Stimulated activated naive CD4-positive, alpha-beta T cell treated with Interleukin-2 at 50 U/mL for 16 hours (primary cell): ENCODE measurements around the gene AGMAT.

Experiments
- DNase-seq: peaks from one replicate; lab custom pipeline; 2025; lab: John Stamatoyannopoulos, UW

The AGMAT gene

DNA sequence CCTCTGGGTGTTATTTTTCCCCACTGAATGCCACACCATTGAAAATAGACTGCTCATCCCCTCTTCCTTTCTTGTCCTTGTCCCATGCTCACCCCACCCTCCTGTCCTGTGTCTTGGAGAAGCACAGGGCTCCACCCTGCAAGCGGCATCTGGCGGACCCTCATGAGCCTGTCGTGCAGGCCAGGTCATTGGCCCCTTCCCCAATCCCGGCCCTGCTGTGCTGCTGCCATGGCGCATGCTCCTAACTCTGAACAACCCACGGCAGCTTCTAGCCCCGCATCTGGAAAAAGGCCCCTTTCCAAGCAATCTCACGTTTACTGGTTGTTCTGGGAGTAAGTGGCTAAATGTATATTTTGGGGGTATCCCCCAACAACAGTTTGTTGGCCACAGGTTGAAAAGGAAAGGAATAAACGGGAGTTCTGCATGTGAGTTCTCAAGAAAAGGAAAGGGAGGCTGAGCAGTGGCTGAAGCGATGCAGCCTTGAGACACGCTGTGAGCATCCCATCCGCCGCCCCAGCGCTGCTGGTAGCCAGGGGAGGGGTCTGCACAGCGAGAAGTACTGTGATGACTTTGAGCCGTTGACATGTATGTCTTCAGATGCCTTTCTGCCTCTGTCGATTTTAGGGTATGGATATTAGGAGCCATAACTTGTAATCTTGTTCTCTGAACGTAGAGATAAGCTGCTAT, 16.3 kb downstream of the AGMAT start:
- DNase-seq: no peak

GRCh38 chr1:15559189-15559810, 25.6 kb downstream of the AGMAT start:
- no peak for DNase-seq

- DNase-seq: no peak
Observed at GRCh38 chr1:15558516-15558915, 26.3 kb downstream of the AGMAT start.

GRCh38 chr1:15557594-15557993, 27.3 kb downstream of the AGMAT start:
- no peak for DNase-seq

DNA sequence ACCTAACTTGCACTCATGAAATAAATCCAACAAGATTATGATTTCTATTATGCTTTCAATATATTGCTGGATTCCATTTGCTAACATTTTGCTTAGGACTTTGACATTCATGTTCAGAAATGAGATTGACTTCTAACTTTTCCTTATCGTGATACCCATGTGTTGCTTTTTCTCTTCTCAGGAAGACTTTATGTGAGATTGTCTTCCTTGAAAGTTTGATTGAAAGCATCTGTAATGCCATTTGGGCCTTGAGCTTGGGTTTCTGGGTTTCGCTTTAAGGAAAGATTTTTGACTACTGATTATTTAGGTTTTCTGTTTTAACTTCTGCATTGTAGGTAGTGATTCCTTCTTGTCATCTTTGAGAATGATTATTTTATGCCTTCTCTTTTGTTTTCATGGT, 27.8 kb downstream of the AGMAT start:
- DNase-seq: no peak

- no peak for DNase-seq
Observed at GRCh38 chr1:15550573-15550972, 34.3 kb downstream of the AGMAT start.

- no peak for DNase-seq
Observed at GRCh38 chr1:15546641-15547040, 38.2 kb downstream of the AGMAT start.

DNA sequence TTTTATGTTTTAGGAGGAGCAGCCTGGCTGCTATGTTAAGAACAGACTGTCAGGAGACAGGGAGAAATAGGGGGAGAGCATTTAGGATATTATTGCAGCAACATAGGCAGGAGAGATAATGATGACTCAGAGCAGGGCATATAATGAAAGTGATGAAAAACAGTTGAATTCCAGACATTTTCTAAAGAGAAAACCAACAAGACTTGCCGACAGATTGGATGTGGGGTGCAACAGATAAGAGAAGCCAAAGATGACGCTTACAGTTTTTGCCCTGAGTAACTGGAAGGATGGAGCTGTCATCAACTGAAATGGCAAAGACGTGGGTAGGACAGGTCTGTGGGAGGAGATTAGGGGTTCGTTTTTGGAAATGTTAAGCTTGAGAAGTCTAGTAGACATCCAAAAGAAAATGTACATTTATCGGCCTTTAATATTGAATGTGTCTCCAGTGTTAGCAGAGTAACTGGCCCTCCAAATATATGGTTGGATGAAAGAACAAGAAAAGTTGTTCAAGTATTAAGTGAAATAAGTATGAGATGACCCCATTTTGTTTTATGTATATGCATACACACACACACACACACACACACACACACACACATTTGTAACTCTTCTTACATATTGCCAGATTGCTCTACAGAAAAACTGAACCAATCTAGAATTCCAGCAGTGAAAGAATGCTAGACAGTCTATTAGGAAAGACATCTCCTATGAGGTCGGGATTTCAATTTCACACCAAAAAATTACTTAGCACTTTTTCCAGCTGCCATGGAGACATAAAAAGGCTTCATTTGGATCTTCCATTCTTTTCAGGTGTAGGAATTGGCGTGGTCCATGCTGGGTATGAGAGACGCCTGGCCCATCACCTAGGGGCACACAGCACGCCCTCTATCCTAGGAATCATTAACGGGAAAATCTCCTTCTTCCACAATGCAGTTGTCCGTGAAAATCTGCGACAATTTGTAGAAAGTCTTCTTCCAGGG, 41.0 kb downstream of the AGMAT start:
- DNase-seq: no peak

DNA sequence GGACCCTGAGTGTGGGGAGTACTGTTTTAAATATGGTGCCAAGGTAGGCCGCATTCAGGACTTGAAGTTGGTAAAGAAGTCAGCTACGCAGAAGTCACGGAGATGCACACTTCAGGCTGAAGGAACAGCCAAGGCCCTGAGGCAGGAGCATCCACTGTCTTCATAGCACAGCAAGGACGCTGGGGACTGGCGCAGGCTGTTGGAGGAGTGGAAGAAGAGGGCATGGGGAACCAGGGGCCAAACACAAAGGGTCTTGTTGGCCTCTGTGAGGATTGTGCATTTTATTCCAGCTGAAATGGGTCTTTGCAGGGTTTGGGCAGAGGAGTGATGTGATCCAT, 41.6 kb downstream of the AGMAT start:
- DNase-seq: no peak

DNA sequence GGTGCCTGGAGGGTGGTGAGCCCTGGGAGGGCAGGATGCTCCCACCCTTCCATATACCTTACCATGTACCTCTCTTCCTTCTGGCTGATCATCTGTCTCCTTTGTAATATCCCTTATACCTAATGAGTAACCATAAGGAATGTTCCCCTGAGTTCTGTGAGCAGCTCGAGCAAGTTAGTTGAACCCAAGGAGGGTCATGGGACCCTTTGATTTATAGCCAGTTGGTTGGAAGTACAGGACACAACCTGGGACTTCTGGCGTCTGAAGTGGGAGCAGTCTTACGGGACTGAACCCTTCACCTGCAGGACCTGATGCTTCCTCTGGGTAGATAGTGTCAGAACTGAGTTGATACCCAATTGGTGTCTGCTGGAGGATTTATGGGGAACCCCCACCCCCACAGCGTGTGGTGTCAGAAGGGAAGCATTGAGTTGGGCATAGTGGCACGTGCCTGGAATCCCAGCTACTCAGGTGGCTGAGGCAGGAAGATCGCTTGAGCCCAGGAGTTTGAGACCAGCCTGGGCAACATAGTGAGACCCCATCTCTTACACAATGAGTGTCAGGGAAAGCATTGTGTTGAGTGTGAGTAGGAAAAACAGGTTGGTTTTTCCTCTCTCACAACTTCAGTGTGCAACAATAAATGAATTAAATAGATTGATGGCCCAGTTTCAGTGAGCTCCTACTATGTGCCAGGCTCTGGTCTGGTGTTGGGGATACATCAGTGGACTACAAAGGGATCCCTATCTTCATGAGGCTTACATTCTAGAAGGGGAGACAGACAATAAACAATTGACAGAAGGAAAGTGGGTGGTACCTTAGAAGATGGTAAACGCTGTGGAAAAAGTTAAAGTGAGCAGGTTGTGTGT, 42.2 kb downstream of the AGMAT start:
- no peak for DNase-seq

- DNase-seq: no peak
Observed at GRCh38 chr1:15541231-15541792, 43.5 kb downstream of the AGMAT start.

DNA sequence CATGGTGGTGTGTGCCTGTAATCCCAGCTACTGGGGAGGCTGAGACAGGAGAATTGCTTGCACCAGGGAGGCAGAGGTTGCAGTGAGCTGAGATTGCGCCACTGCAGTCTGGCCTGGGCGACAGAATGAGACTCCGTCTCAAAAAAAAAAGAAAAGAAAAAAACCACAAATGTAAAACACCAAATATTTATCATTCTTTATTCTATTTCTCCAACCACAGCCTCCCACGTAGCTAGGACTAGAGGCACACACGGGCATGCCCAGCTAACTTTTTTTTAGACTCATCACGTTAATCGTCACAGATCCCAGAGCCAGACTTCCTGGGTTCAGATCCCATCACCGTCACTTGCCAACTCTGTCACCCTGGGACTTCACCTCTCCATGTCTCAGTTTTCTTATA, 44.7 kb downstream of the AGMAT start:
- DNase-seq: no peak

DNA sequence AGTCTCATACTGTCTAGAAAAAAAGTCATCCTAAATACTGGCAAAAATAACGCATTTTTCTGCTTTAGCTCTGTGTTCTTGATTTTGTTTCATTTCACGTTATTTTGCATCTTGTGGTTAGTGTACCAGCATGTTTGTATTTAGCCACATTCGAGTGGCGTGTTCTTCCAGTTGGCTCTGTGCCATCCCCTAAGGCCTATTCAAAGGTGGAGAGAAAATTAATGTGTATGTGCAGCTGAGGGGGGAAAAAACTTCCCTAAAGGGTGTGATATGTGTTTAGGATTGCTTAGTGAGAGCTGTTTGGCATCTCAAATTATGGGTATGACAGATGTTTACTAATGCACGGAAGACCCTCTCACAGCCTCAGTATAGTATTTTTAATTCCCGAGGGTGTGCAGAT, 46.1 kb downstream of the AGMAT start:
- DNase-seq: no peak

GRCh38 chr1:15531682-15532081, 53.2 kb downstream of the AGMAT start:
- no peak for DNase-seq

- no peak for DNase-seq
Observed at GRCh38 chr1:15531003-15531402, 53.8 kb downstream of the AGMAT start.

DNA sequence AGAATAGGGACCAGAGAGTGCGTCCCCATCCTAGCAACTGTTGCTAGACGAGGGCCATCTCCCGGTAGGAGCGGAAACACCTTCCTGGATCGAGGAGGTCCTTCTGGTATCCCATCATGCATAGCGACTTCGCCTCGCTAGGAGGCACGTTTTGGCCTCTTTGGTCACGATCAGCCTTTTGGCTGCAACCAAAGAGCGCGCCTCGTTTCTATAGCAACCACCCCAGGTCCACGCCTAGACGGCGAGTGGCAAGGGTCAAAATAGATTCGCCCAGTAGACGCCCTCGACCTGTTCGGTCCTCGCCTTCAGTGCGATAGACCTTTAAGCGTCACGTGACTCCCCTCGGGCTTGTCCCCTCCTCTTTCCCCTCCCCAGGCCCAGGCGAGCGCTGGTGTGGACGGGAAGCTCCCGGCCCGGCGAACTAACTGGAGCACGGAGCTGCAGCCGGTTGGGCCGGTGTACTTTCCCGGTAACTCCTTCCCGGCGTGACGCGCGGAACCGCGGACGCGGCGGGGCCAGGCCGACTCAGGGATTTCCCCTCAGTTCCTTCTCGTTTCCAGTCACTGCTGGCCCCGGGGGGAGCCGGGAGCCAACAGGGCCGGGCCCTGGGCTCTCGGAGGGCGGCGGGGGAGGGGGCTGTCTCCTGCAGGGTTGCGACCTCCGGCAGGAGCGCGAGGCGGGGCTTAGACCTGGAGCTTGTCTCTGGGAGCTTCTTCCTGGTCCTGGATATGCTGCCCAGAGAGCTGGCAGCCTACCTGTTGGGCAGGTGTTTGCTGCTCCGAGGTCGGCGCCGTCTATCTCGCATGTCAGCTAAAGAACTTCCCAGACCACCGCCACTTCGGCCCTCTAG, 58.1 kb downstream of the AGMAT start, which contains the start of gene DNAJC16:
Gene DNAJC16 (plus strand): TSS at position 359 of the 850 bp plus-strand sequence. CDS start 2,258 bp downstream, outside the sequence.
- peak; percentile 97 for DNase-seq

DNA sequence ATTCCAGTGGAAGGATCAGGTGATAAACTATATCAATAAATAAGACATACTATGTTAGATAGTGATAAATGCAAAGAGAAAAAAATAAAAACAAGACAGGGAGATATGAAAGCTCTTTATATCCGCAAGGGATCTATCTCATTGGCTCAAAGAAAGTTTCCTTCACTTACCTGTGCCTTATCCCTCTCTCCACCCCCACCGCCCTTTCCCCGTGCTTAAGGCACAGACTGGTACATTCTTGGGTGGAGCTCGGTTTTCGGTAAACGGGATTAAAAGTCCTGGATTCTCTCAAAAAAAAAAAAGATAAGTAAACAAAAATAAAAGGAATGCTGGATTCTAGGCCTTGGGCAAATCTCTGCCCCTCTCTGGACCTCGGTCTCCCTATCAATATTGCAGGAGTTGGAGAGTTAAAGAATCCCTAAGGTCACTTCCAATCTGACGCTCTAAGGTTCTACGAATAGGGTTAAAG, 58.8 kb downstream of the AGMAT start:
- peak; percentile 13 for DNase-seq

GRCh38 chr1:15525050-15526020, 59.5 kb downstream of the AGMAT start:
- no peak for DNase-seq
